ENCODE measurements around the gene DFFB. TPM values are rescaled to one million over a fixed set of nuclear protein-coding genes. Genes with fewer than 3 reads are reported as not detected.

Gene DFFB
- total RNA-seq, 1 donor from 2014 or later = 15.8 TPM

DNA sequence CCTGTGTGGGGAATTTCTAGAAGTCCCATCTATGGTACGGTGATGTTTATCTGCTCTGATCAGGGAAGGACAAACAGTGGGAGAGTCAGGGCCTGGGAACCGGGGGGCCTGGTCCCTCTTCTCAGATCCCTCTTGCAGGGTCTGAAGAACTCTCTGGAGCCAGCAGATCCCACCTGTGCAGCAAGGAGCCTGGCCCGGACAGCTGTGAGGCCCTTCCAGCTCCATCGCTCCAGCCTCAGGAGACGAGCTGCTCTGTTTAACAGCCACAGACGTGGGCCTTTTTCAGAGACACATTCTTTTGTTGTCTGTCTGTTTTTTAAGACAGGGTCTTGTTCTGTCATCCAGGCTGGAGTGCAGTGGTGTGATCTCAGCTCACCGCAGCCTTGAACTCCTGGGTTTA lies 28.3 kb downstream of the DFFB start:
- no peak overlapping the region for H3K4me3 Mint-ChIP-seq
- peaks cover 14% of the 10 kb centered on the region for H3K4me1 Mint-ChIP-seq (ENCODE audit: low read depth)
- H3K27ac Mint-ChIP-seq = no peak overlapping the region
- DNase-seq (ENCODE audit: low spot score) = no peak
- intact Hi-C loops (cut with micrococcal nuclease) = no loop called here
- no peaks in the 10 kb centered on the region for H3K27me3 Mint-ChIP-seq (ENCODE audit: insufficient read depth)
- peaks cover 39% of the 10 kb centered on the region for H3K36me3 Mint-ChIP-seq (ENCODE audit: low read depth)
- H3K9me3 Mint-ChIP-seq = no peaks in the 10 kb centered on the region

- H3K9me3 Mint-ChIP-seq = no peaks in the 10 kb centered on the region
- H3K27me3 Mint-ChIP-seq (ENCODE audit: insufficient read depth) = no peaks in the 10 kb centered on the region
- H3K4me3 Mint-ChIP-seq = no peak overlapping the region
- intact Hi-C loops (cut with micrococcal nuclease) = no loop called here
- DNase-seq (ENCODE audit: low spot score) = no peak
- peaks cover 20% of the 10 kb centered on the region for H3K4me1 Mint-ChIP-seq (ENCODE audit: low read depth)
- H3K36me3 Mint-ChIP-seq (ENCODE audit: low read depth) = peaks cover 40% of the 10 kb centered on the region
- no peak overlapping the region for H3K27ac Mint-ChIP-seq
Measured at GRCh38 chr1:3886106-3886670, 28.9 kb downstream of the DFFB start.

DNA sequence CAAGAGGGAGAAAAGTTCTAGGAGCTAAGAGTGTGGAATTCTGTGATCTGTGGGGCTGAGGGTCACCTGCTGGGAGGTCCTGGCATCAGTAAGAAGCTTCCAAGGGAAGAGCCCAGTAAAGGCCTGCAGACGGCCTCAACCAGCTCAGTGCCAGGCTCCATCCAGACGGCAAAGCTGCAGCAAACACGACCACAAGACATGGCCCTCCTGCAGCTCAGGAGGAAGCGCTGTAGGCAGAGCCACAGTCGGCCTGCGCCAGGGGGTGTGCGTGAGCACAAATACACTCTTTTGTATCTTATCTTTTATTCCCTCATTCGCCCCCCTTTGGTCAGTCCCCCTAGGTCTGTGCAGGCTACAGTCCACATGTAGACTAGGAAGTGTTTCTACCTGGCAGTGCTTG lies 29.4 kb downstream of the DFFB start:
- H3K27me3 Mint-ChIP-seq (ENCODE audit: insufficient read depth) = no peaks in the 10 kb centered on the region
- H3K9me3 Mint-ChIP-seq = no peaks in the 10 kb centered on the region
- H3K27ac Mint-ChIP-seq = no peak overlapping the region
- H3K4me1 Mint-ChIP-seq (ENCODE audit: low read depth) = peaks cover 20% of the 10 kb centered on the region
- H3K4me3 Mint-ChIP-seq = no peak overlapping the region
- intact Hi-C loops (cut with micrococcal nuclease) = no loop called here
- no peak for DNase-seq (ENCODE audit: low spot score)
- peaks cover 40% of the 10 kb centered on the region for H3K36me3 Mint-ChIP-seq (ENCODE audit: low read depth)

GRCh38 chr1:3888301-3888700 lies 31.0 kb downstream of the DFFB start:
- H3K36me3 Mint-ChIP-seq (ENCODE audit: low read depth) = peaks cover 41% of the 10 kb centered on the region
- H3K4me3 Mint-ChIP-seq = no peak overlapping the region
- no peaks in the 10 kb centered on the region for H3K27me3 Mint-ChIP-seq (ENCODE audit: insufficient read depth)
- H3K4me1 Mint-ChIP-seq (ENCODE audit: low read depth) = peaks cover 17% of the 10 kb centered on the region
- no peak for DNase-seq (ENCODE audit: low spot score)
- no peak overlapping the region for H3K27ac Mint-ChIP-seq
- no peaks in the 10 kb centered on the region for H3K9me3 Mint-ChIP-seq
- intact Hi-C loops (cut with micrococcal nuclease) = no loop called here

DNA sequence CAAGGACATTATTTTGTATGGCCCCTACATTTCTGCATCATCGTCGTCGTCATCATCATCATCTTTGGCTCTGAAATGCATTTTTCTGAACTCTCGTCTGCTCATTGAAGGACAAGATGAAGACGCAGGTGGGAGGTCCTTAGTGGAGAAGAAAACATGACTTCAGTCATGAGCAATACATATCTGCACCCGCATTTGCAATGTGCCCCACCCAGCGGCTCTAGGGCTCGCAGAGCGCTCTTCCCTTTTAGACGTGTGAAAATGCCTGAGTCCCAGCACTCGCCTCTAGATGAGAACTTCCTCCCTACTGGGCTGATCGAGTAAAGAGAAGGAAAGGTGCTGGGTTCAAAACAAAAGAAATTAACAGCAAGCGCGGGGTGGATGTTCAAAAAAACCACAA lies 32.7 kb downstream of the DFFB start:
- no peak for DNase-seq (ENCODE audit: low spot score)
- Mint-ChIP-seq H3K36me3 (ENCODE audit: low read depth) (peaks cover 34% of the 10 kb centered on the region), H3K4me3 (no peak overlapping the region), H3K9me3 (no peaks in the 10 kb centered on the region), H3K27me3 (ENCODE audit: insufficient read depth) (no peaks in the 10 kb centered on the region), H3K27ac (no peak overlapping the region), H3K4me1 (ENCODE audit: low read depth) (peaks cover 15% of the 10 kb centered on the region)
- intact Hi-C loops (cut with micrococcal nuclease) = no loop called here

- H3K4me3 Mint-ChIP-seq = no peak overlapping the region
- intact Hi-C loops (cut with micrococcal nuclease) = loop anchor here (1.0 kb wide), 1 partner anchor 10 kb away; the partner anchor contains the start of gene C1orf174
- H3K36me3 Mint-ChIP-seq (ENCODE audit: low read depth) = peaks cover 33% of the 10 kb centered on the region
- no peaks in the 10 kb centered on the region for H3K27me3 Mint-ChIP-seq (ENCODE audit: insufficient read depth)
- H3K4me1 Mint-ChIP-seq (ENCODE audit: low read depth) = peaks cover 15% of the 10 kb centered on the region
- H3K27ac Mint-ChIP-seq = no peak overlapping the region
- H3K9me3 Mint-ChIP-seq = no peaks in the 10 kb centered on the region
- DNase-seq (ENCODE audit: low spot score) = no peak
Measured at GRCh38 chr1:3890389-3891328, 33.4 kb downstream of the DFFB start.

GRCh38 chr1:3891329-3891865 lies 34.1 kb downstream of the DFFB start:
- intact Hi-C loops (cut with micrococcal nuclease) = loop anchor here (1.0 kb wide), 1 partner anchor 9 kb away; the partner anchor contains the start of gene C1orf174
- no peak overlapping the region for H3K4me3 Mint-ChIP-seq
- peak overlapping the region; percentile 34 for H3K27ac Mint-ChIP-seq
- DNase-seq (ENCODE audit: low spot score) = no peak
- H3K36me3 Mint-ChIP-seq (ENCODE audit: low read depth) = peaks cover 34% of the 10 kb centered on the region
- H3K9me3 Mint-ChIP-seq = no peaks in the 10 kb centered on the region
- H3K4me1 Mint-ChIP-seq (ENCODE audit: low read depth) = peaks cover 18% of the 10 kb centered on the region
- H3K27me3 Mint-ChIP-seq (ENCODE audit: insufficient read depth) = no peaks in the 10 kb centered on the region

- peaks cover 39% of the 10 kb centered on the region for H3K36me3 Mint-ChIP-seq (ENCODE audit: low read depth)
- H3K27ac Mint-ChIP-seq = peak overlapping the region; percentile 23
- H3K4me1 Mint-ChIP-seq (ENCODE audit: low read depth) = peaks cover 28% of the 10 kb centered on the region
- no peak for DNase-seq (ENCODE audit: low spot score)
- peaks cover 6% of the 10 kb centered on the region for H3K9me3 Mint-ChIP-seq
- no peaks in the 10 kb centered on the region for H3K27me3 Mint-ChIP-seq (ENCODE audit: insufficient read depth)
- intact Hi-C loops (cut with micrococcal nuclease) = no loop called here
- H3K4me3 Mint-ChIP-seq = peak overlapping the region; percentile 6
Measured at GRCh38 chr1:3892748-3893147, 35.5 kb downstream of the DFFB start.

- H3K27ac Mint-ChIP-seq = no peak overlapping the region
- no peaks in the 10 kb centered on the region for H3K27me3 Mint-ChIP-seq (ENCODE audit: insufficient read depth)
- DNase-seq (ENCODE audit: low spot score) = no peak
- H3K9me3 Mint-ChIP-seq = peaks cover 10% of the 10 kb centered on the region
- intact Hi-C loops (cut with micrococcal nuclease) = no loop called here
- H3K4me3 Mint-ChIP-seq = no peak overlapping the region
- peaks cover 37% of the 10 kb centered on the region for H3K36me3 Mint-ChIP-seq (ENCODE audit: low read depth)
- H3K4me1 Mint-ChIP-seq (ENCODE audit: low read depth) = peaks cover 32% of the 10 kb centered on the region
Measured at GRCh38 chr1:3893190-3893589, 35.9 kb downstream of the DFFB start.

DNA sequence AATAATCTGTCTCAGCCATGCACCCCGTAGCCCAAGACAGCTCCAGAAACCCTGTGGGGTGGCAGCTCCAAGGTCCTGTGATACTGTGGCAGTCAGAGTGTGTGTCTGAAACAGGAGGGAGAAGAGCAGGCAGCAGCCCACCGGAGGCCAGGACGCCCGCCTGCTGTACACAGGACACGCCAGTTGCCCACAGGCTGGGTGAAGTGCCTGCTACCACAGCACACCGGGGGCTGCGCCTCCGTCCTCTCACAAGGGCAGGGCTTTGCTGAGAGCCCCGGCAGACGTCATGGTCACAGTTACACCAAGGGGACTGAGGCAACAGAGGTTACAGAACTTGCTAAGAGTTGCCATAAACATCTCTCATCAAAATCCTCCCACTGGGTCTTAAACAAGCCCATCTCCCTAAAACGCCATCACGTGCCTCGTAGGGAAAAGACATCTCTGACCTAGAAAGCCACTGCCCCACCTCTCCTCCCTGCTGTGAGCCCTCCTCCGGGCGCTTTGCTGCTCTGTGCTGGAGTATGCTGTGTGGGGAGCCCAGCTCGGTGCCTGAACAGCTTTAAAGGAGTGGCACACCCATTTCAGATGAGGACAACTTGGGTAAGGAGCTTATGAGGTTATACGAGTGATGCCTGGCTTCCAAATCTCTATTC lies 37.5 kb downstream of the DFFB start:
- Mint-ChIP-seq H3K9me3 (peaks cover 18% of the 10 kb centered on the region), H3K27me3 (ENCODE audit: insufficient read depth) (no peaks in the 10 kb centered on the region), H3K36me3 (ENCODE audit: low read depth) (peaks cover 35% of the 10 kb centered on the region), H3K4me3 (no peak overlapping the region), H3K27ac (no peak overlapping the region), H3K4me1 (ENCODE audit: low read depth) (peaks cover 43% of the 10 kb centered on the region)
- intact Hi-C loops (cut with micrococcal nuclease) = no loop called here
- DNase-seq (ENCODE audit: low spot score) = no peak

GRCh38 chr1:3895279-3895950 lies 38.1 kb downstream of the DFFB start:
- H3K4me1 Mint-ChIP-seq (ENCODE audit: low read depth) = peaks cover 36% of the 10 kb centered on the region
- no peak overlapping the region for H3K27ac Mint-ChIP-seq
- DNase-seq (ENCODE audit: low spot score) = no peak
- intact Hi-C loops (cut with micrococcal nuclease) = no loop called here
- H3K4me3 Mint-ChIP-seq = no peak overlapping the region
- peaks cover 18% of the 10 kb centered on the region for H3K9me3 Mint-ChIP-seq
- H3K36me3 Mint-ChIP-seq (ENCODE audit: low read depth) = peaks cover 29% of the 10 kb centered on the region
- no peaks in the 10 kb centered on the region for H3K27me3 Mint-ChIP-seq (ENCODE audit: insufficient read depth)

- H3K4me1 Mint-ChIP-seq (ENCODE audit: low read depth) = peaks cover 31% of the 10 kb centered on the region
- no peak overlapping the region for H3K4me3 Mint-ChIP-seq
- H3K27me3 Mint-ChIP-seq (ENCODE audit: insufficient read depth) = no peaks in the 10 kb centered on the region
- H3K36me3 Mint-ChIP-seq (ENCODE audit: low read depth) = peaks cover 24% of the 10 kb centered on the region
- no peak overlapping the region for H3K27ac Mint-ChIP-seq
- H3K9me3 Mint-ChIP-seq = peaks cover 18% of the 10 kb centered on the region
- no peak for DNase-seq (ENCODE audit: low spot score)
- intact Hi-C loops (cut with micrococcal nuclease) = no loop called here
Measured at GRCh38 chr1:3895951-3896325, 38.7 kb downstream of the DFFB start.
